Measurements from ENCODE around the gene GBX1.
A peak's percentile ranks its signal among the peaks of the same experiment; 100 is the strongest.

The GBX1 gene

DNA sequence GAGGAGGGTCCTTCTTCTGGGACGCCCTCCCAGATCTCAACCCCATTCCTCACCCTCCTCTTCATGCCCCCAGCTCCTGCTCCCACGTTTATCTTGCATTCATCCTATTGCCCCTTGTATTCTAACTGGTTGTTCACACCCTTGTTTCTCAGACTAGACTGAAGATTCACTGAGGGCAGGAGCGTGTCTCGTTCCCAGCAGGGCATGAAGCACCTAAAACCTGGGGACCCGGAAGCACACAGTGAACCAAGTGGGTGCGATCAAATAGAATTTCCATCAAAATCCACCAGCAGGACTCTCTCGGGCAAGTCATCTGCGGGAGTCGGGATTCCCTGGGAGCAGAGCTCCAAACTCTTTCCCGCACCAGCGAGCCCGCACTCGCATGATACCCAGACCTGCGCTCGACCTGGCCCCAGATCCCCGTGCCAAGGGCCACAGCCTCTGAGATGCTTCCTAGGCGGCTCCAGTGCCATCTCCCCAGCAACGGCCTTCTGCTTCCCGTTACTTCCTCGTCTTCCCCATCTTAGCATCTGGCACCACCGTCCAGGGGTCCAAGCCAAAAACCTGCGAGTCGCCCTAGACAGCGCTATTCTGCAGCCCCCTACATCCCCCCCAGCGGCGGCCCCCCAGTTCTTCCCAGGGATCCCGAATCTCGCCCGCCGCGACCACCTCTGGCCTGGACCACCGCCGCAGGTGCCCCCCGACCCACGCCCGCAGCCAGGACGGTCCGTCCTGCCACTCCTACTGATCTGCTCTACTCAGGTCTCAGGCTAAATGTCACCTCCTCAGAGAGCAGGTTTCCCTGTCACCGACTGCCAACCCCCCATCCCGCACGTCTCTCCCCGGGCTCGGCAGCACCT, 6.1 kb upstream of the GBX1 start:
- DNase-seq (ENCODE audit: low spot score) = no peak

DNA sequence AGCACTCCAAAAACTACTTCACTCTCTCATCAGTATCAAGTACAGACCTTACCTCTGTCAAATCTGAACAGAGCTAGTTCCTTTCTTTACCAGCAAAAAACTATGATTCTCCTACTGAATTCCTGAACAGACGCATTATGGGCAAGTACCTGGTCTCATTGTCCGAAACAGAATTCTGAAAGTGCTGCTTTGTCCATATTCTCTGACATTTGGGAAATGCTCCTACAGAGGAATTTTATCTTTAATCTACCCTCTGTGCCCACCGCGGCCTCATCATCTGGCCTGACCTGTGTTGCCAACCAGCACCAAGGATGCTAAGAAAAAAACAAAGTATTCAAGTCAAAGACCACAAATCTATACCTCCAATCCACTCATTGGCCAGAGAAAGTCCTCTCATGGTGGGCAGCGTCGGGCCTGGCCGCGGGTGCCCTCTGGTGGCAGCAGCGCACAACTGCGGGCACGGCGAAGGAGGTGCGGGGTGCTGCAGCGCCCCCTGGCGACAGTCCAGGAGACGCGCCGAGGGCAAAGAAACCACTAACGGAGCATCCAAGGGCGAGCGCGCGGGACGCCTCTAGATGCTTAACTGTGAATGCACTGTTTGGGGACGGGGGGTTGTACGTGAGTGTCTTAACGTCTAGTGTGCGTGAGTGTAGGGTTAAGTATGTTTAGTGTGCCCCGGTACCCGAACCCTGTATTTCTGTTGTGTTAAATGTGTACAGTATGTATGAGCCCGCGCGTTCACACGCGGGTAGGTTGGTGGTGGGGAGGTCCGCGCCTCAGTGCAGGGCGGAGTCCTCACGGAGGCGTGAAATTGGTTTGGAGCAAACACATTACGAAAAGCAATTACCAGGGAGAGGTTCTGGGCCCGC, 5.0 kb upstream of the GBX1 start:
- DNase-seq (ENCODE audit: low spot score) = peak; percentile 83

DNA sequence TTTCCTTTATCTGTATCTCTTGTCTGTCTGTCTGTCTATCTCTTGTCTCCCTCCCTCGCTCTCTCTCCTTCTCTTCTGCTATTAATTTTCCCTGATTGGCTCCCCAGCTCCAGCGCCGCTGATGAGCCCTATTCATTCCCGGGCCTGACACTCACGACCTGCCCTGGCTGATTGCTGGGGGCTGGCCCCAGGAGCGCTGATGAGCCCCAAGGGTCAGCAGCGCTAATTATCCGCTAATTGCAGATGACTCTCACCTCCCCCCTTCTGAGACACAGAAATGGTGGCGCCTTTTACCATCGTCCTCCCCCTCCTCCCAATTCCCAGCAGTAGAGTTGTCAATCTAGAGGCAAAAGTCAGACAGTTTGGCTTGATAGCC, 1.3 kb upstream of the GBX1 start:
- no peak for DNase-seq (ENCODE audit: low spot score)

DNA sequence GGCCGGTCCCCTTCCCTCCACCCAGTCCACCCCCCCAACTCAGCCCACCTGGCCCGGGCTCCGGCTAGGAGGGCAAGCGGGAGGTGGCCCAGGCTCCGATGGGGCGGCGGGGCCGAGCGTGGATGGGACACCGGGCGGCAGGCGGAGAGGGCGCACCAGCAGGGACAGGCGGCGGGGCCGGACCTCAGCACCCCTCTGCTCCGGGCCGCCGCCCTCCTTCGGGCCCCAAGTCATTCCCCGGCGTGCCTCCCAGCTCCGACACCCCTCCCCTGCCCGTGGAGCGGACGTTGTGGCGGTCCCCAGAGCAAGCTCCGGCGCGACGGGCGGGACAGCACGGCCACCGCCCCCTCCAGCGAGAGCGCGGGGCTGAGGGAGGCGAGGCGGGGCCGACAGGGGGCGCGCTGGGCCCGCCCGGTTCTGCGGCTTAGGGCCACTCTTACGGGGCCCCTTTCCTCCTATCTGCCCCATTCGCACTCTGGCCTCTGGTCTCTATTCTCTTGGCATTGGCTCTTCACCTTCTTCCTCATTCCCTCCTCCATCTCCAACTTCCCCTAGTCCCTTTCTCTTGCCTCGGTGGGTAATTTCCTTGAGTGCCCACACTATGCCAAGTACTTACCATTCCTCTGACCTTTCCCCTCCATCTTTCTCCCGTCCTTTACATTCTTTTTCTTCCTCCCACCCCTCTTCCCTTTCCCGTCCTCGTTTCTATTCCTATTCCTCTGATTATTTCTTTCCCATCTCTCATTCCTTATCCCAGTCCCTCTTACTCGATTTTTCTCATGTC, 701 bp upstream of the GBX1 start:
- DNase-seq (ENCODE audit: low spot score) = peak; percentile 85

DNA sequence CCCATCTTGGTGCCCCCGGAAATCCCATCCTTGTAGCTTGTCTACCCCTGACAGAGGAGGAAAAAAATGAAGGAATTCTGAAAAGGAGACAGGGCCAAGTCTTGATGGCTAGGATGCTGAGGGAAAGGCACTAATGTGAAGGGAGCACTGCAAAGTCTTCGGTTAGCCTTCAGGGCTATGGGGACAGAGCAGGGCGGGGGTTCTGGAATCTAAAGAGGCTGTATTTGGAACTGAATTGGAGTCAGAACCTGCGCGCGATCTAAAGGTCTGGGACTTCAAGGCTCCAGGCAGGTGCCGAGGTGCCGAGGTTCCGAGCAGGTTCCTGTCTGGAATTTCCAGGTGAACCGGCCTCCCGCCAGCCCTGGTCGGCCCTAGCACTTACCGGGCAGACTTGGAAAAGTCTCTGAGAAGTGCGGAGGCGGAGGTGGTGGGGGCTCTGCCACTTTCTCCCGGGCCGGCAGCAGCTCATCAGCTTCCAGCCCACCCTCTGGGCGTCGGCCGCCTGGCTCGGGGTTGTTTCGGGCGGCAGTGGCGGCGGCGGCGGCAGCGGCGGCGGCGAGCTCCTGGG, 781 bp downstream of the GBX1 start:
- no peak for DNase-seq (ENCODE audit: low spot score)

DNA sequence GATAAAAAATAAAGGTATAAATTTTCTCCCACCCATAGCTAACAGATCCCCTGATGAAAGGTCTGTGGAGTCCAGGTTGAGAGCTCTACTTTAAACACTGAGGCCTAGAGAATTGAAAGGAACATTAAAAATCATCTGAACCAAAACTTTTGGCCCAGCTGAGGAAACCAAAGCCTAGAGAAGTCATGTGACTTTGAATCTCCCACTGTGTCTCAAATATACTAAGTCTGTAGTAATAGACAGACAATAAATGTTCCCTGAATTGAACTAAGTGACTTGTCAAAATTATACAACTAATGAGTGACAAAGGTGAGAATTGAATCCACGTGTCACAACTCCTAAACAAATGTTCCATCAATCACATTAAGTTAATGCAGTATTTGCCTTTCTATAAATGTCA, 5.7 kb downstream of the GBX1 start:
- no peak for DNase-seq (ENCODE audit: low spot score)

DNA sequence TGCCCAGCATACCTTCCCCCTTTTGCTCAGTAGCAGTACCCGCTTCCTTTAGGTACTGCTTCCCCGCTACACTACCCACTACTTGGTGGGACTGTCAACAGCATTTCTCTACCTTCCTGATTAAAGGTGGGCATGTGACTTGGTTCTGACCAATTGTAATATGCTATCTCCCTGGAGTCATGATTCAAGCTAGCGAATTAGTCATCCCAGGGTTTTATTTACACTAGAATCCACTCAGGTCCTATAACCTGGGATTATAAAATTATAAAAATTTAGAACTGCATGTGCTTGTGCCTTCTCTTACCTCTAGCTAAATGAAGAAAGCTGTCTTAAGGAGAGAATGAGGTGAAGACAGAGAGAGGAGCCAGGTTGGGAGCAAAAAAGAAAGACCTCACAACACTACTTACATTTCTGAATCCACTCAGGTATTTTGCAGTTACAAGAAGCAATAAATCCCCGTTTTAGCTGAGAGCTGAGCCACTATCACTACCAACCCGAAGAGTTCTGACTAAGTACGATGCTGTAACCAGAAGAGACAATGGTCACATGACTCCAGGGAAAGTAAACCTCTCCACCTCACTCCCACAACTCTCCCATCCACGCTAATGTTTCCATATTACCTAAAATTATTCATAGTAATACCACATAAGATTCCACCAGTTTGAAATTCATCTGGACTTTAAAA, 9.7 kb downstream of the GBX1 start:
- DNase-seq (ENCODE audit: low spot score) = no peak

DNA sequence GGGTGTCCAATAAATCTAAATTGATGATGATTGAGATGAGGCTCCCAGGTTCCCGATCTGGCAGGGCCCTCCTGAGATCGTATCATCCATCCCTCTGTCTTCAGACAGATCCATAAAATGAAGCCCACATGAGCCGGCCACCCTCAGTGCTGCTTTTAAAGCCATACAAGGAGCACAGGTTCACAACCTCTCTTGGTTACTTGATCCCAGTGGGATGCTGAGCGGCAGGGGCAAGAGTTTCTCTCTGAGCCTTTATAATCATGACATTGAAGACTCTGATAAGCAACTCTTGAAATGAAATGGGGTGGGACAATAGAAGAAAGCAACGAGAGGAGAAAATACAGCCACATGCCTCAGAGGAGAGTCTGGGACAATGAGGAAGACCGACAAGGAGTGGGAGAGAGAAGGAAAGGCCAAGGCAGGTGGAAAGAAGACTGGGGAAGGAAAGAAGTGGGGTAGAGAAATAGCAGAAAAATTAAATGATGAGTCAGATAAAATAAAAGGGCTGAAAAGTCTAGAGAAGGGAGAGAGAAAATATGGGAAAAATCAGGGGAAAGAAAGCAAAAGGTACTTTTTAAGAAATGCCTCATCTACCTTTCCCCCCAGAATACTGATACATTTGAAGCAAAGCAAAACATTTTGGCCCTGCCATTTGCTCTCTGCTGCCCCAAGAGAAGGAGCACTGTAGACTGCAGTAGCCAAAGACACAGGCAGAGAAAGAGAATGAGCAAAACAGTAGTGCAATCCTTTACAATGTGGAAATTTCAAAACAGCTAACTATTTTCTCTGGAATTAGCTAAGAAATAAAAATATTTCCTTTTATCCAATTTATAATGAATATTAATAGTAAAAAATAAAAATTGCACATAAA, 14.6 kb downstream of the GBX1 start:
- no peak for DNase-seq (ENCODE audit: low spot score)

DNA sequence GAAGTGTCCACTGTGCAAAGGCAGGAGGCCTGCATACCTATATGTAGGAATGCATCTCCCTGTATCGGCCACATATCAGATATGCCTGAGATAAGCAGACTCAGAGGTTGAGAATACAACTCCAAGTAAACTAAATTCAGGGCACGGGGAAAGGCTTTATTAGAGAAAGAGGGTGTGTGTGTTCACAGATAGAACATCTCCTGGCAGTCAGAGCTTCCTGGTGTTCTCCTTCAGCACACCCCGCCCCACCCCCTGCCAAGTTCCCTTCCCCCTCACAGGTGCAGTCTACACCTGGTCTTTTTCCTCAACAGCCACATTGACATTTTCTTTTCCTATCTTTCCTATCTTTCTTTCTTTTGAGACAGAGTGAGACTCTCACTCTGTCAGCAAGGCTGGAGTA, 17.1 kb downstream of the GBX1 start:
- no peak for DNase-seq (ENCODE audit: low spot score)

DNA sequence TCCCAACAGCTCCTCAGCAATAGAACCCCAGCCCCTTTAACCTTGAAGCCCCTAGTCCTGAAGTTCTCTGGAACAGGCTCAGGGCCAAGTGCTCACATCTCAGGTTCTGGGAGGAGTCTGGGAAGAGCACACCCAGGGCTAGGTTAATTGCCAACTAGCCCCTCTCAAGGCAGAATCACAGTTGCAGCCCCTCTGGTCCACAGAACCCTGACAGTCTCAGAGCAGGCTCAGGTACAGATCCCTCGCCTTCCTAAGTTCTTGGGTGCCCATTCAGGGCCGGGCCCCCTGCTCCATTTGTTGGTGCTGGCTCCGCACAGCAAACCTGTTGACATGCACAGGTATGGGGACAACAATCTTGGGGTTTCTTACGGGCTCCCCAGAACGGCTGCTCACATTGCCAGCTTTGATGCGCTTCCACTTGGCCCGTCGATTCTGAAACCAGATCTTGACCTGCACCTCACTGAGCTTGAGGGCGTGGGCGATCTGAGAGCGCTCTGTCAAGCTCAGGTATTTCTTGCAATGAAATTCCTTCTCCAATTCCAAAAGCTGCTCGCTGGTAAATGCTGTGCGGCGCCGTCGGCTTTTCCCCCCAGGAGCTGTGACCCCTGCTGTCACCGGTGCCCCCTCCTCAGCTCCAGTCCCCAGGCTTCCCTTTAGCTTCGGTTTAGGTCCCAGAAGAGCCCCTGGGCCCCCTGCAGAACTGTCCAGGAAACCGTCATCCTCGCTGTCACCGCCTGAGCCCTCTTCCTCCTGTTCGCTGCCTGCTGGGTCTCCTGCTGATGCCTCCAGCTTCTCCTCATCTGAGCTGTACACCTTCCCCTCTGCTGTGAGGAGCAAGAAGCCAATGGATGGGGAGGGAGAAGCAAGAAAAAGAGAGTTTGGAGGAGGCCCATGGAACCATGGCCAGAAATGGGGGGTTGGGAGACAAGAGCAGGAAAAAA, 18.9 kb downstream of the GBX1 start:
- DNase-seq (ENCODE audit: low spot score) = no peak

DNA sequence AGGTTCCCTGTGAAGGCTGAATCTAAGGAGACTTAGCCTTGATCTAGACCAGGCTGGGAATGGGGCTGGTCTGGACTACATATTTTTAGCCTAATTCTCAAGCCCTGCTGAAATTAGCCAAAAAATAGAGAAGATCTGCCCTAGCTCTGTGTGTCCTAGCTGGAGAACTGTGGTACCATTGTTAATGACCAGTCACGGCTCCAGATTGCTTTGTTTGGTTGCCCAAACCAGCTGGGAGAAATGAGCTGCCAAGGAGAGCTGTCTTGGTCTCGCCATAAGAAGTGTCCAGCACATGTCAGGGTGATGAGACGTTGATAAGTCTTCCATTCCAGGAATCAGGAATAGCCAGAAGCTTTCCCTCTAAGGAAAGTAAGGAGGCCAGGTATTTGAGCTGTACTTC, 20.7 kb downstream of the GBX1 start:
- no peak for DNase-seq (ENCODE audit: low spot score)

DNA sequence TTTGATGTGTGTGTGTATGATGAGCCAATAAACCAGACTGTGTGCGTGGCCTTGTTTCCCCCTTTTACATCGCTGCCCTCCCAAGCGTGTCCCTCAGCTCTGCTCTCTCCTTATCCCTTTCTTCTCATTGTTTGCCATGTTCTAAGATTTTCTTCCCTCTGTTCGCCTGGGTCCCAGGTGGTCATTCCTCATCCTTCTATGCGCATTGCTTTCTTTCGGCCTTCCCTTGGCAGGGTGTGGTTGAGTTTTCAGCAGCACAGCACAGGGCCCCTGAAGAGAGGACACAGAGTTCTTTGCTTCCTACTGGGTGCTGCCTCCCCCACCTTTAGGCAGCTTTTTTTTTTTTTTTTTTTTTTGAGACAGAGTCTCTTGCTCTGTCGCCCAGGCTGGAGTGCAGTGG, 23.1 kb downstream of the GBX1 start:
- no peak for DNase-seq (ENCODE audit: low spot score)

DNA sequence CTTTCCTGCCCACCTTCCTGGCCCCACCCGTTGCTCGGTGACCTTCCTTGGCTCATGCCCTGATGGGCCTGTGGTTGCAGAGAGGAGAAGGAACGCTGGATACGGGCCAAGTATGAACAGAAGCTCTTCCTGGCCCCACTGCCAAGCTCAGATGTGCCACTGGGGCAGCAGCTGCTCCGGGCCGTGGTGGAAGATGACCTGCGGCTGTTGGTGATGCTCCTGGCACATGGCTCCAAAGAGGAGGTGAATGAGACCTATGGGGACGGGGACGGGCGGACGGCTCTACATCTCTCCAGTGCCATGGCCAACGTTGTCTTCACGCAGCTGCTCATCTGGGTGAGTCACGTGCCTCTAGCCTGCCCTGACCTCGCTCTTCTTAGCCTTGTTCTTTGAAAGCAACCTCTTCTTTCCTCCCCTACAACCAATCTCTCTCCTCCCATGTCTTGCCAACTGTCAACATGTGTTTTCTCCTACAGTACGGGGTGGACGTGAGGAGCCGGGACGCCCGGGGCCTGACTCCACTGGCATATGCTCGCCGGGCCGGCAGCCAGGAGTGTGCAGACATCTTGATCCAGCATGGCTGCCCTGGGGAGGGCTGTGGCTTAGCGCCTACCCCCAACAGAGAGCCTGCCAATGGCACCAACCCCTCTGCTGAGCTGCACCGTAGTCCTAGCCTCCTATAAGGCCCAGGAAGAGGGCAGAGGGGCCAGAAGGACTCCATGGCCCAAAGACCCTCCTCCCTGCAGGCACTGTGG, 24.1 kb downstream of the GBX1 start:
- DNase-seq (ENCODE audit: low spot score) = no peak

DNA sequence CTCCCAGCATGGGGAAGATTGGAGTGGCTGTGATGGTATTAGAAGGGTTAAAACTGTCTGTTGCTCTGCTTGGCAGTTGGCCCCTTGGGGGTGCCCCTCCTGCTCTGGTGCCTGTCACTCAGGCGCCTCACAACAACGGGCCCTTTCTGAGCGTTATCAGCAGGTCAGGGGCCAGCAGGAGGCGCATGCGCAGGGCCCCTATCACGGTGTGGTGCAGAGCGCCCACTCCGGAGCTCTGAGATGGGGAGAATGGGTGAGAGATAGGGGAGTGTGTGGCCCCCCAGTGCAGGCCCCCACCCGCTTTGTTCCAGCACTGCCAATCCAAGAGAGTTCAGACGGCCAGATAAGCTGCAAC, 24.8 kb downstream of the GBX1 start:
- DNase-seq (ENCODE audit: low spot score) = no peak

DNA sequence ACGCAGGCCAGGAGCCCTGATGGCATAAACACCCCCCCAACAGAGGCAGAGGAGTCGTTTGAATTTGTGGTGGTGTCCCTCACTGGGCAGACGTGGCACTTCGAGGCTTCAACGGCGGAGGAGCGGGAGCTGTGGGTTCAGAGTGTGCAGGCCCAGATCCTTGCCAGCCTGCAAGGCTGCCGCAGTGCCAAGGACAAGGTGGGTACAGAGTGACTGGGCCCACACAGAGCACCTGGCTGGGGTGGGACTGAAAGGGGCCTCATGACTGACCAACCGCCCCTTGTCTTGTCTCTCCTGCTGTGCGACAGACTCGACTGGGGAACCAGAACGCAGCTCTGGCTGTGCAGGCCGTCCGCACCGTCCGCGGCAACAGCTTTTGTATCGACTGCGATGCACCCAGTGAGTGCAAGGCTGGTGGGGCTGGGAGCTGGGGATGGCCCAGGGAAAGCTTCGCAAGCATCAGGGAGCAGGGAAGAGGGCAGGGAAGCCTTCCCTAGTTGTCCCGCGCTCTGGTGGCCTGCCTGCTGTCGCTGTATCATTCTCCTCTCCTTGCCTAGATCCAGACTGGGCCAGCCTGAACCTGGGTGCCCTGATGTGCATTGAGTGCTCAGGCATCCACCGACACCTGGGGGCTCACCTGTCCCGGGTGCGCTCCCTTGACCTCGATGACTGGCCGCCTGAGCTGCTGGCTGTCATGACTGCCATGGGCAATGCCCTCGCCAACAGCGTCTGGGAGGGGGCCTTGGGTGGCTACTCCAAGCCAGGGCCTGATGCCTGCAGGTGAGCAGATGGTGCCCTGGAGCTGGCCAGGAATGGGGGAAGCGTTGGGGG, 25.4 kb downstream of the GBX1 start:
- DNase-seq (ENCODE audit: low spot score) = no peak

DNA sequence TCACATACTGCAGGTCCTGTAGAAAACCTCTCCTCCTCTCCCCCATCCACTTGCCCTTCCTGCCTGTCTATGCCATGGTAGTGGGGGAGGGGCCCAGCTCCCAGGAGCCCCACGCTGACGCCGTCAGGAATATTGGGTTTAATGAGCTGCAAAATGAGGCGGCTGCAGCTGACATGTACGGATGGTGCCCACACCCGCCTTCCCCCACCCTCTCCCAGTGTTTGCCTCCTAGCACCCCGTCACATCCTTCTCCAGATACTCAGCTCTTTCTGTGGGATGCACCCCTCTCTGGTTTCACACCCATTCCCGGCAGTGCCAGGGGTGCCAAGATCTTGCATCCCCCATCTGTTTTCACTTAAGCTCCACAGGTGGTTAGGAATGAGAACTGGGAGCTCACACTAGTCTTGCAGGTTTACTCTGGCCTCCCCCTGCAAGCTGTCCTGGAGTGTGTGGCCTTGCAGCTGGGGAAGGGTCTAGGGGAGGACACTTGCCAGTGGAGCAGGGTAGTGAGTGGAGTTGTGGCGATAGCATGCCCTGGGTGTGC, 26.1 kb downstream of the GBX1 start:
- DNase-seq (ENCODE audit: low spot score) = no peak

DNA sequence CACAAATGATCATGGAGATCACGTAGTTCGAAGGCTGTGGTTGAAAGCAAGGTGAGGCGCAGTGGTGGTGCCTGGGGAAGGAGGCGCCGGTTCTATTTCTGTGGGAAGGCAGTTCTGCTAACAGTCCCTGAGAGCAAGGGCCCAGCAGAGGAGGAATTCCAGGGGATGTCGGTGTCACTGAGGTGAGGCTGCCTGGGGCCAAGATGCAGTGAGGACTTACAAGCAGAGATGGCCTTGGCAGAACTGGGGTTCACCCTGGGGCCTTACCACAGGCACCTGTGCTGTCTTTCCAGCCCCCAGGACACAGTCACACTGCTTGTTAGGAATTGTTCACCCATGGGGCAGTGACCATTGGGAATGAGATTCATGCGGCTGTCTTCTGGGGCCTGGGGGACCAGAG, 26.7 kb downstream of the GBX1 start:
- DNase-seq (ENCODE audit: low spot score) = no peak

DNA sequence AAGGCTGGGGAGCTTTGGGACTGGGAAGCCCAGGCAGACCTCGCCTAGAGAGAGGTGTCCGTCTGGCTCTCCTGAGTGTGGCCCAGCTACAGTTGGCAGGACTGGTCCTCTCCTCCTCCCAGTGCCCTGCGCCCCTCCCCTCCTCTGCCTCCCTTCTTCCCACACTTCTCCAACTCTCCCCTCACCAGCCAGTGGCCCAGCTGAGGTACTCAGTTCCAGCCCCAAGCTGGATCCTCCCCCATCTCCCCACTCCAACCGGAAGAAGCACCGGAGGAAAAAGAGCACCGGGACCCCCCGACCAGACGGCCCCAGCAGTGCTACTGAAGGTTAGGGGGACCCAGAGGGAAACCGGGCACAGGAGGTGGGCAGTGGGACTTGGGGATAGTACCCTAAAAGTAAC, 27.7 kb downstream of the GBX1 start:
- DNase-seq (ENCODE audit: low spot score) = no peak

All from HuH-7.5 (cell line).